ENCODE results near the gene CWC25.
A peak's percentile ranks its signal among the peaks of the same experiment; 100 is the strongest.

Gene CWC25

DNA sequence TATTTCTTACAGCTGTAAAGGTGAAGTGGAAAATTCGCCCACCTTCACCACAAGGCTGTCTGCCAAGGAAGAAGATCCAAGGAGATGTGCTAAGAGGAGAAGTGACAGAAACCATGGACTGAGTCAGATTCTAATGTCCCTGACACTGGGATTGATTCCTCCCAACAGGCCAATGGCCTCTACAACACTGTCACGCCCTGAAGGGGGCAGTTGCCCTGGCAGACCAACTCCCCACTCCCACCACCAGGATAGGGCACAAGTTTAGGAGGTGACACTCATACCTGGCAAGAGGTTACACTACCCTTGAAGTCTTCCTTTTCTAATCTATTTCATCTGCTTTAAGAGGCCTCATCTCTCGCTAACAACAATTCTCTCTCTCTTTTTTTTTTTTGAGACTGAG is 41.9 kb downstream of the CWC25 start:
- DNase-seq, result no peak

DNA sequence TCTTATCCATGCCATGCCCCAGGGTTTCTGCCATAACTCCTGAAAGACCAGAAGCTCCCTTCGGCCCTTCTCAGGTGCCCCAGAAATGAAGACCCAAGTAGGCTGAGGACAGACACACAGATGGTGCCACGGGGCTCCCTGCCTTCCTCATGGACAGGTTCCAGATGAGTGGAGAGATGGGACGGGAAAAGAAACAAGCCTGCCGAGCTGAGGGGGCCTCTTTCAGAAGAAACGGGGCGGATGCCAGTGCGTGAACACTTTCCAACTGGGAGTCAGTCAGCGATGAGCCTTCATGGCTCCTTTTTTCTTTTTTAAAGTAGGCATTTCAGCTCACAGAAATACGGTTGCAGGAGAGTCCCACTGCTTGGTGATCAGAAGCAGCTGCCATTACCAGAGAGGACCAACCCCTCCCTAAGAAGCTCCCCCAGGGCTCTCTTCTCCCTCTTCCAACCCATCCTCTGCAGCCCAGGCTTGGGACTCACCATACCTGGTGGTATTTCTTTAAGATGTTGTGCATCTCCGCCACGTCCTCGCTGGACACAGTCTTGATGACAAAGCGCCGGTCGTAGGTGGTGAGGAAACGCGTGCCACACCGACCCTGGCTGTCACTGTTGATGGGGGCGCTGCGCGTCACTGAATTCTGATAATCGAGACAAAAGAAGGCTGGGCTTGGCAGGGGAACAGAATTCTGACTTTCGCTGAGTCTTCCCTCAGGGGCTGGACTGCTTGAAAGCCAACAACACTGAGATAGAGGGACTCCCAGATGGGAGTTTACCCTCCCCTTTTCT is 45.0 kb downstream of the CWC25 start:
- DNase-seq, result no peak

- no peak for DNase-seq
Measured at GRCh38 chr17:38777641-38778250, 47.4 kb downstream of the CWC25 start.

DNA sequence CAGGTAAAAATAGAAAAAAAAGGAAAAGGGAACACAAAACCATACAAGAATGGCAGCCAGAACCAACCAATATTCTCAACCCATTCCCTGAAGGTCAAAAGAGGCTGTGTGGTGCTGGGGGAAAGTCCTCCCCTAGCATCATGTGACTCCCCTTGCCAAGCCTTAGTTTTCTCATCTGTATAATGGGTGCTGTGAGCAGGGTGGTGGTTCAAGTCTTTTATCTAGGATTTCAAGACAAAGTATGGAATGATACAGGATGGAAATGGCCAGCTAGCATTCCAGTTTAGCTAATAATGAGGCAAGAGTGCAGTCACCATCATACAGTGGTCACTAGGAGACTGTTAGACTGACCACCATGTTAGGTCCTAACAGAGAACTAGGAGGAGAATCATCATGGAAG is 51.9 kb downstream of the CWC25 start:
- no peak for DNase-seq

- no peak for DNase-seq
Measured at GRCh38 chr17:38768417-38768816, 56.7 kb downstream of the CWC25 start.

GRCh38 chr17:38766341-38766740 is 58.8 kb downstream of the CWC25 start:
- no peak for DNase-seq

GRCh38 chr17:38762231-38762630 is 62.9 kb downstream of the CWC25 start:
- DNase-seq, result no peak

DNA sequence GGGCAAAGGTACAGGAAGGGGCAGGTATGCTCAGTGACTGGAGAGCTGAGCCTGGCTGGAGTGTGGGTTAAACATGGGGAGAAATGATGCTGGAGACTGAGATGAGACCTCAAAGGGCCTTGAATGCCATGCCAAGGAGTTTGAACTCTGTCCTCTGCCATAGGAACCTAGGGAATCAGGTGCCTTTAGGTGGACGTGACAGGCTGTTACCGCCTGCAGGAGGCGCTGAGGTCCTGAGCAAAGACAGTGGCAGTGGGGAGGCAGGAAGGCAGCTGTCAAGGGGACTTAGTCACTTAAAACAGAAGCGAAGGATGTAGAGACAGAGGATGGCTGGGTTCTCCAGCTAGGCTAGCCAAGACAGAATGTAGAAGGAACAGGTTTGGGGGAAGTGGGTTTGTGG is 63.5 kb downstream of the CWC25 start:
- DNase-seq, result peak; percentile 53

DNA sequence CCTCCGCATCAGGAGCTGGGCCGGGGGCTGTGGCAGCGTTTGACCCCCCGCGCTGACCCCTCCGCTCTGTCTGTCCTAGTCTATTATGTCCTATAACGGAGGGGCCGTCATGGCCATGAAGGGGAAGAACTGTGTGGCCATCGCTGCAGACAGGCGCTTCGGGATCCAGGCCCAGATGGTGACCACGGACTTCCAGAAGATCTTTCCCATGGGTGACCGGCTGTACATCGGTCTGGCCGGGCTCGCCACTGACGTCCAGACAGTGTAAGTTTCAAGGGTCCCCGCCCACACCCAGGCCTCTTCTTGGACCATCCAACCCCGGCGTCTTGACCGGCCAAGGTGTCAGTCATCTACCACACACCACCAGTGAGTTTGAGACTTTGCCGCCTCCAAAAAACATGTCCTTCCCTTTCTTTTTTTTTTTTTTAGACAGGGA is 72.0 kb downstream of the CWC25 start:
- DNase-seq, result no peak

DNA sequence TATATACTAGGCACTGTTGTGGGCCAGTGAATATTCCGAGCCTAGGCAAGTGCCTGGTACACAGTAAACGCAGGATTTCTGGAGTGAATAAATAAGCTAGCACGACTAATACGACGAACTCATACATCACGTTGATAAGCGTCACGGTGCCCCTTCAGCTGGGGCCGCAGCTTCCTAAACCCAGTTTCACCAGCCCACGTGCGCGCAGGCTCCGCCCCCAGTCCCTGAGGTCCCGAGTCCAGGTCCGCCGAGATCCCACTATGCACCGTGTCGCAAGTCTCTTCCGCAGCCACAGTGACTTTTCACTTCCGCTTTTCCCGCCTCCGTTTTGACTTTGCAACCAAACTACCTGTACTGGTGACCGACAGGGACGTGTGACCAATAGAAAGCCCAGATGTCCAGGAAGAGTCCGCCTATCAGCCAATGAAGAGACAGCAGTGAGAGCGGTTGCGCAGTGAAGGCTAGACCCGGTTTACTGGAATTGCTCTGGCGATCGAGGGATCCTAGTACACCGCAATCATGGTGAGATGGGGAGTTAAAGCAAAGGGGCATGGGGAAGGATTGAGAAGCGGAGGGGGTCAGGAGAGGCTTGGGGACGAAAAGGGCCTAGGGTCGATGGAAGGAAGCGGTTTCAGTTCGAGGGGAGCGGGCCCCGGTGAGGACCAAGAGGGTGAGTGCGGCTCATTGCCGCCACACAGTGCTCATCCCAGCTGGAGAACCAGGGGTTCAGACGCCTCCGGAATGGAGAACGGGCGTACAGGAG is 72.6 kb downstream of the CWC25 start, which contains the start of gene PSMB3:
Gene PSMB3, plus strand, starts transcription at position 434 of the 763 bp plus-strand sequence. Its CDS starts 86 bp downstream, at position 520.
- peak; percentile 97 for DNase-seq

DNA sequence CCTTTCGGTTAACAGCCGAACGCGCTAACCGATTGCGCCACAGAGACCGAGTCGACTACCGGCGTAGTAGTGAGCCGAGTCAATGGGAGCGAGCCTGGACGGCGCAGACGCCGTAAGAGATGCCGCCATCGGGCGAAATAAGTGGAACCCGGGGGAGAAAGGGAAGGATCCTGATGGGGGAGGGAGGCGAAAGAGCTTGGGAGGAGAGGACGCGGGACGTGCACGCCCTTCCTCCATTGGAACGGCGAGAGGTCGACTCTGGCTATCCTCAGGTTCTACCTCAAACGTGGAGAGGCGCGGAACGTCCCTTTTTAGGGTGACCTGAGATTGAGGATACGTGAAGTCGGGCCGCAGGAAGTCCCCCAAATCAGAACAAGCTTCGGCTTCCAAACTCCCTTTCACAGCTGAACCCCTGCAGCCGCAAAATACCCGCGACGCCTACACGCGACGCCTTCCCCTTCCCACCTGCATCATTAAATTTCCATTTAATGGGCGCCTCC is 73.3 kb downstream of the CWC25 start:
- peak; percentile 95 for DNase-seq

DNA sequence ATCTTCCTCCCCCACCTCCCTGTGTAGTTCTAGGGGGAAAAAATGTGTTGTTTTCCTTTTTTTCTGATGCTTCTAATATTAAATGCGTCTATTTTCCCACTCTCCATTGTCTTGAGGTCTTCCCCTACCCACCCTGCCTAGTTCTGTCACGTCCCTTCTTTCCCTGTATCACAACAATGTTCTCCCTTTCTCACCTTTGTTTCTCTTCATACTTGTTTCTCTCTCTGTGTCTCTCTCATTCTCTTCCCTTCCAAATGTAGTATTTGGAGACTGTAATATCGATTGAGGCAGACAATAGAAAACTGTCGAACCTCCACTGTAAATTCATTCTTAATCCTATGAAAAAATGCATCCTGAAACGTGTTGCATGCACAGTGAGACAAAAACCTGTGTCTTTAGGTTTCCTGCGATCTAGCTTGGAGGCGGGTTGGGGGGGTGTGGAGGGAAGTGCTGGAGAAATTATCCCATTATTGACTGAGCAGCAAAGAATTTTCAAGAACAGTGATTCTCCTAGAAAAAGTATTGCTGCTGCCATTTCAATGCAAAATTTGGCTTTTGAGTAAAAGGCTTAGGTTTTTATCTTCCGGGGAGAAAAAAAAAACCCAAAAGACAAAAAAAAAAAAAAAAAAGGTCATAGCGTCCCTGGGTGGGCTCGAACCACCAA is 73.8 kb downstream of the CWC25 start:
- no peak for DNase-seq
